Measurements from ENCODE around the gene PTPRE. TPM values are rescaled to one million over a fixed set of nuclear protein-coding genes. Genes with fewer than 3 reads are reported as not detected.

The PTPRE gene
- total RNA-seq, 1 donor = 0.09 TPM

GRCh38 chr10:127949831-127950230 is 42.9 kb downstream of the PTPRE start:
- TF ChIP-seq CTCF (IDR thresholded peaks at IDR 0.05; ENCODE audit: insufficient read depth, low read length) = no peak
- H3K4me3 ChIP-seq (ENCODE audit: low read depth, low read length) = no peak overlapping the region
- DNase-seq (ENCODE audit: low read depth) = no peak

GRCh38 chr10:127951861-127952574 is 45.1 kb downstream of the PTPRE start:
- H3K4me3 ChIP-seq (ENCODE audit: low read depth, low read length) = no peak overlapping the region
- no peak for DNase-seq (ENCODE audit: low read depth)
- TF ChIP-seq CTCF (IDR thresholded peaks at IDR 0.05; ENCODE audit: insufficient read depth, low read length) = no peak

GRCh38 chr10:127952575-127952869 is 45.6 kb downstream of the PTPRE start:
- H3K4me3 ChIP-seq (ENCODE audit: low read depth, low read length) = no peak overlapping the region
- DNase-seq (ENCODE audit: low read depth) = no peak
- TF ChIP-seq CTCF (IDR thresholded peaks at IDR 0.05; ENCODE audit: insufficient read depth, low read length) = no peak

GRCh38 chr10:127952918-127953317 is 46.0 kb downstream of the PTPRE start:
- no peak for TF ChIP-seq CTCF (IDR thresholded peaks at IDR 0.05; ENCODE audit: insufficient read depth, low read length)
- DNase-seq (ENCODE audit: low read depth) = no peak
- no peak overlapping the region for H3K4me3 ChIP-seq (ENCODE audit: low read depth, low read length)

- TF ChIP-seq CTCF (IDR thresholded peaks at IDR 0.05; ENCODE audit: insufficient read depth, low read length) = no peak
- H3K4me3 ChIP-seq (ENCODE audit: low read depth, low read length) = no peak overlapping the region
These were observed 47.0 kb downstream of the PTPRE start for GRCh38 chr10:127953876-127954275.

GRCh38 chr10:127959428-127959827 is 52.5 kb downstream of the PTPRE start:
- no peak for DNase-seq (ENCODE audit: low read depth)
- no peak for TF ChIP-seq CTCF (IDR thresholded peaks at IDR 0.05; ENCODE audit: insufficient read depth, low read length)
- H3K4me3 ChIP-seq (ENCODE audit: low read depth, low read length) = no peak overlapping the region

More at GRCh38 chr10:127953876-127954275, 47.0 kb downstream of the PTPRE start:
- no peak for DNase-seq (ENCODE audit: low read depth)

GRCh38 chr10:127961071-127961470 is 54.2 kb downstream of the PTPRE start:
- no peak for TF ChIP-seq CTCF (IDR thresholded peaks at IDR 0.05; ENCODE audit: insufficient read depth, low read length)

More at GRCh38 chr10:127961071-127961470, 54.2 kb downstream of the PTPRE start:
- H3K4me3 ChIP-seq (ENCODE audit: low read depth, low read length) = no peak overlapping the region
- DNase-seq (ENCODE audit: low read depth) = no peak

Measured in fibroblast of the aortic adventitia (primary cell).